Kidney glomerular epithelial cell (primary cell): ENCODE results near the gene MED9.

ENCODE experiments used
- DNase-seq: peaks from one replicate; lab custom pipeline; 2025; lab: John Stamatoyannopoulos, UW

MED9 gene

DNA sequence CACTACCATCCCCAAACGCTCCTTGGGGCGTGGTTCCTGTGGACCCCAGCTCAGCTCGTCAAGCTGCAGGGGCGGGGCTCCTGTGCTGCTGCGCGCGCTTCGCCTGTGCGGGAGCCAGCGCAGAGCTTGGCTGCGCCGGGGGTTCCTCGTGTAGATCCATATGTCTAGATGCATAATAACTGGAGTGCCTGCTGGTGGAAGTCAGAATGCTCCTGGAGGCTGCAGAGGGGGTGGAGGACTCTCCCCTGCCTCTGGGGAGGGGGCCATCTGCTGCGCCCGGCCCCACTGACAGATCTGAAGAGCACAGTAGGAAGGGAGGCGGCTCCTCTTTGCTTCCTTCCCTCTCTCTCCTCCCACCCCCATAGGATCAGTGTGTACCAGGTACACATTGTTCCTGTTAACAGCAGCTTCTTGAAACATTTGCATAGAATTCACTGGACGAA is 14.8 kb downstream of the MED9 start:
- DNase-seq = no peak

DNA sequence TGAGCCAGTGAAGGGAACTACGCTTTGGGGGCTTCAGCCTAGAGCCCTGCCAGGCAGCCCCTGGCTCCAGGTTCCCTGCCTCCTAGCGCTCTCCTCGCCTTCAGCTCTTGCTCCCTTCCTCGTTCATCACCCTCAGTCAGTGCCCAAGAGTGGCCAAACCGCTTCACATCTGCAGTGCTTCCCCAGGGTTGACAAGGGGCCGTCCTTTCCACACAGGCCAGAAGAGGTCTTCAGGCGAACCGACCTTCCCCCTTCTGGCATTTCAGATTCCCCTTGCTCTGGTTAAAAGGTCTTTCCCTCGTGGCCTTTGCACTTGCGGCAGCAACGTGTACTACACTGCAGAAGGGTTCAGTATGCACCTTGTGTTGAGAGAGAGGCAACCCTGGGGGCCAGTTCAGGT is 15.3 kb downstream of the MED9 start:
- DNase-seq = no peak

DNA sequence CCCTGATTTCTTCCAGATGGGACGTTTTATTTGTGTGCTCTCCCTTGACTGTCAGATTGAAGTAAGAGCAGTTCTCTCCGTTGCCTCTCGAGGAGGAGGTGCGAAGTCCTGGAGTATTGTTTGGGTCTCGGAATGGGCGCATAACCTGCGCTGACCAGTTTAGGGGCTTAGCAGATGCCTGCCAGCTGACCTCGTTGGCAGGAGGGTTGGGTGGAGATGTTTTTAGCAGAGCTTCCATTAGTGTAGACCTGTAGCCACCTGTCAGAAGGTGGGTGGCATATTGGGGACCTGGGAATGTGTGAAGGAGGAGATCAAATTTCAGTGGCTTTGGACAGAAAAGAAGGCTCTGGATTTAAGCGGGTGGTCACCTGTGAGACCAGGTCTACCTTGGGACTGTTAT is 15.8 kb downstream of the MED9 start:
- DNase-seq = no peak

GRCh38 chr17:17493249-17493985 is 16.6 kb downstream of the MED9 start:
- no peak for DNase-seq

DNA sequence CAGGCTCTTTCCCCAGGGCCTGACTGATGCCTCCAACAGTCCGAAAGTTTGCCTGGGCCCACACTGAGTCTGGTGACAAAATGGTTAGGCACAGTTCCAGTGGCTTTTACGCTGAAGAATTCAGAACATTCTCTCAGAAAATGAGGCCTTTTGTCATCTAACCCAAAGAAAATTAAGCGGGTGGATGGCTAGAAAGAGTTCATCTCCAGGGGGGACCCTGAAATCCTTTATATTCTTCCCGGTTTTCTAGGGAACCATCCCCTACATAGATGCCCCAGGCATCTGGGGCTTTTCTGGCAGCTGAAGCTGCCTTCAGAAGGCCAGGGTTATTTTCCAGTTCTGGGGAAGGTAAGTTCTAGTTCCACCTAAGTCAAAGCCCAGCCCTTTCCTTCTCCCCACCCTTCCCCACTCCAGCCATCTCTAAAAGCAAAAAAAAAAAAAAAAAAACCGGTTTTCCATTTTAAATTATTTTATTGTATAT is 17.2 kb downstream of the MED9 start:
- DNase-seq = no peak

- no peak for DNase-seq
Observed at GRCh38 chr17:17494499-17494869, 17.7 kb downstream of the MED9 start.

DNA sequence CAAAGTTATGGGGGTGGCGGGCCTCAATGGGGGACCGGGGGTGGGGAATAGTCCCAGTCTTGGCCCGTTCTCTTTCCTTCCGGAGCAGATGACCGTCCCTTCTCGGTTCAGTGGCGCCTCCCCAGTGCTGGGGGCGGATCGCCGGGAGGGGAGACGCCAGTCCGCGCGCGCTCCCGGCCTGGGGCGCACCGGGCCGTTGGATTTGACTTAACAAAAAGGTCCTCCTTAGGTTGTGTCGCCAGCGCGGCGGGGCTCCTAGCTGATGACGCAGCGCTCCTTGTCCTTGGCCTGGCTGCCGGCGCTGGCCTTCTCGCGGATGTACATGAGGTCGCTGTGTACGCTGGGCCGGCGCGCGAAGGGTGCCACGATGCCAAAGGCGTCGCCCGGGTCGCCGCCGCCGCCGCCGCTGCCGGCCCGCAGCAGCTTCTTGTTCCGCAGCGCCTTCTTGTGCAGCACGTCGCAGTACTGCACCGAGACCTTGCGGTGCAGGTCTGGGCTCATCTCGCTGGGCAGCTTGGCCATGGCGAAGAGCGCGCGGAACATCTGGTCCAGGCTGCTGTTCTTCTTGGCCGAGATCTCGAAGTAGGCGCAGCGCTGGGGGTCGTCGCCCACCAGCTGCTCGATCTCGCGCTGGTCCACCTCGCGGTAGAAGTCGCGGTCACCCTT is 18.2 kb downstream of the MED9 start:
- no peak for DNase-seq

DNA sequence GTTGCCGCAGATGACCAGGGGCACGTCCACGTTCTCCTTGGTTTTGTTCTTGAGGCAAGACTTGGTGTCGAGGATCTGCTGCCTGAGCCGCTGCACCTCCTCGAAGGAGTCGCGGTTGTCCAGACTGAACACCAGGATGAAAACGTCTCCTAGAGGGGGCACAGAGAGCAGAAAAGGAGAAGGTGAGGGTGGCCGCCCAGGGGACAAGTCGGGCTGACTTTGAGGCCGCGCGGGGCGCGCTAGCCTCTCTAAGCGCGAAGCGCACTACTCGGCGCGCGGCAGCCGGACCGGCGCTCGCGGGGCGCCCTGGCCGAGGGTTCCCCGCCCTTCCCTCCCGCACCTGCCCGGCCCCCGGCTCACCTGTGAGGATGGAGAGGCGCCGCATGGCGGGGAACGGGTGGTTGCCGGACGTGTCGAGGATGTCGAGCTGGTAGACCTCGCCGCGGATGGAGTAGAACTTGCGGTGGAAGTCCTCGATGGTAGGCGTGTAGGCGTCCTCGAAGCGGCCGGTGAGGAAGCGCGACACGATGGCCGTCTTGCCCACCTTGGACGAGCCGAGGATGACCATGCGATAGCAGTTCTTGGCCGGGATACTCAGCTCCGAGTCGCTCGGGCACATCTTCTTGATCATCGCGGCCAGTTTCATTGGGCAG is 18.9 kb downstream of the MED9 start:
- DNase-seq = no peak

DNA sequence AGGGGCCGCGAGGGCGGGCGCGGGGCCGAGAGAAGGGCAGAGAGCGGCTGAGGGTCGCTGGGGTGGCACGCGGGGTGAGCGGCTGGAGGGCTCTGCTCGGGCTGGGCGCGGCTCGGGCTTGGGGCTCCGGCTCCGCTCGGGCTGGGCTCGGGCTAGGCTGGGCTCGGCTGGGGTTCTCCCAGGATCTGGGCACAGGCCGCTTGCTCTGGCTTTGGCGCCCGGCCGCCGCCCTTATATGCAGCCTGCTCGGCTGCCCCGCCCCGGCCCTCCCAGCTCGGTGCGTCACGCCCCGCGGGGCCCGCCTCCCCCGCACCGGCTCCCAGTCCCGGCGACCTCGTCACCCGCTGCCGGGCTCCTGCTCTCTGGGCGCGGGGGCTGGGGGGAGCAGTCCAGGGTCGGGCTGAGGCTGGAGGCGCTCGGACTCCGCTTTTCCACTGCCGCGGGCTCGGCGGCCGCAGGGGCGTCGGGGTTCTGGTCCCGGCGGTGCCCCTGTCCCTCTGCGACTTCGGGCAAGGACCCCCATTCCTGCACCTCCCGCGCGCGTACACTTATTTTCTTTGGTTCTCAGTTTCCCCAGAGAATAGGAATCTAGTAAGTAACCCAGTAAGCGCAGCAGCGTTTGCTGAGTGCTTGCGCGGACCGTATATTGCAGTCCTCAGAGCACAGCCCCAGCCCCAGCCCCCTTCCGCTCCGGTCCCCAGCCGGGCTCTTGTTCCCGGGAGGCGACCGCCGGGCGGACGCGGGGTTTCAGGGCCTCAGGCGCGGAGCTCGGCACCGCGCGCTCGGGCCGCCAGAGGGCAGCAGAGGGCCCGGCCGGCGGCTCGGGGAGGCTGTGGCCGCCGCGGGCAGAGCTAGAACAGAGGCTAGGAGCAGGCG is 19.6 kb downstream of the MED9 start, which contains the start of gene RASD1:
TSS of gene RASD1 (minus strand) at position 207 of the 876 bp plus-strand sequence. CDS start 214 bp downstream, outside the sequence.
- DNase-seq = peak; percentile 60

DNA sequence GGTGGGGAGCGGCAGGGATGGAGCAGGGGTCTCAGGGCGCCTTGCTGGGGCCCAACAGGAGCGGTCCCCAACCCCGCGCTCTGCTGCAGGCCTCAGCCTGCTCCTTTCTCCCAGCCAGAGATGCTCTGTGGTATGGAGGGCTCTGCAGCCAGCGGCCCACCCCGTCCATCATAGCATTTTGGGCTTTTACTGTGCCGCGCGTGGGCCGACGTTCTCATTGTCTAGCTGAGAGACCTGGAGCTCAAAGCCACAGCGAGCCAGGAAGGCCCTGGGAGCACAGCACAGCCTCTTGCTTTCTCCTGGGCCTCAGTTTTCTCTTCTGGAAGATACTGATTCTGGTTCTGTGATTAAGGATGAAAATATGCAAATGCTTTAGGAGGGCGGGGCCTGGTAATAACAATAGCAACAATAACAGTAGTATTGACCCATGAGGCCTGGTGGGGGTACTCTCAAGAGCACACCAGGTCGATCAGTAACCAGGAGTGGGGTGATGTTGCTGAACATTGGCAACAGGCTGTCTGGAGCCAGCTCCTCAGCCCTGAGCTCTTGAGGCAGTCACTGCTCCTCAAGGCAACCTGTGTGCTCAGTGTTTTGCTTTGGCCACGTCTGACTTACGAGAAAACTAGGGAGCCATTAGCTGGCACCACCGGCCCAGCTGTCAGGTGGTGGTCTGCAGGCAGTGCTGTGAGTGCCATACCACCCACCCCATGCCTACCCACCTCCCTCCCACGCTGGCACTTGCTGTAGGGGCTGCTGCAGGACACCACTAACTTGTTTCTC is 20.5 kb downstream of the MED9 start:
- no peak for DNase-seq

- DNase-seq = no peak
Observed at GRCh38 chr17:17497845-17498520, 21.2 kb downstream of the MED9 start.

DNA sequence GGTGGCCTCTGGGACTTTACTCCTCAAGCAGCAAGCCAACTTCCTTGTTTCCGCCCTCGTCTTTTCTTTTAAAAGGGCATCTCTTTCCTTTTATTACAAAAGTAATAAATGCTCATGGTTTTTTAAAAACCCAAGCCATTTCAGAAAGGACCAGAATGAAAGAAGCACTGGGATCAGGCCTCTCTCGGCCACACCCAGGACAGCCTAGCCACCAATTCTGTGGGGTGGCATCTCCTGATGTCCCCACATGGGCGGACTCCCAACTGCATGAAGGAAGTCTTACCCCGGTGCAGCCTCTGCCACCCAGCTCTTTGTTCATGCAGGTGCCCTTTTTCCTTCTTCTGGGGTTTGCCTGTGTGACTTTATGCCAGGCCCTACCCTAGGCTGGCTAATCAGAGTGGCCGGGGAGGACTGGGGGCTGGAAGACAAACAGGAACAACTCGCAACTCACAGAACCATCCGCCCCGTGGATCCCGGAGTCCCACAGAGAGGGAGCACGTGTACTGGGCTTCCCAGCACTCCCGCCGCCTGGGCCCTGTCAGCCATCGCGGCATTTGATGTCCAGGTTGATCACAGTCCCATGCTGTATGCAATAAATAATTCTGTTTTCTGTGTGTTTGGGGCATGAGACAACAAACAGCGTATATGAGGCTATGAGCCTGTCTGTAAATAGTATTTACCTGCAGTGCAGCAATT is 22.0 kb downstream of the MED9 start:
- DNase-seq = no peak

DNA sequence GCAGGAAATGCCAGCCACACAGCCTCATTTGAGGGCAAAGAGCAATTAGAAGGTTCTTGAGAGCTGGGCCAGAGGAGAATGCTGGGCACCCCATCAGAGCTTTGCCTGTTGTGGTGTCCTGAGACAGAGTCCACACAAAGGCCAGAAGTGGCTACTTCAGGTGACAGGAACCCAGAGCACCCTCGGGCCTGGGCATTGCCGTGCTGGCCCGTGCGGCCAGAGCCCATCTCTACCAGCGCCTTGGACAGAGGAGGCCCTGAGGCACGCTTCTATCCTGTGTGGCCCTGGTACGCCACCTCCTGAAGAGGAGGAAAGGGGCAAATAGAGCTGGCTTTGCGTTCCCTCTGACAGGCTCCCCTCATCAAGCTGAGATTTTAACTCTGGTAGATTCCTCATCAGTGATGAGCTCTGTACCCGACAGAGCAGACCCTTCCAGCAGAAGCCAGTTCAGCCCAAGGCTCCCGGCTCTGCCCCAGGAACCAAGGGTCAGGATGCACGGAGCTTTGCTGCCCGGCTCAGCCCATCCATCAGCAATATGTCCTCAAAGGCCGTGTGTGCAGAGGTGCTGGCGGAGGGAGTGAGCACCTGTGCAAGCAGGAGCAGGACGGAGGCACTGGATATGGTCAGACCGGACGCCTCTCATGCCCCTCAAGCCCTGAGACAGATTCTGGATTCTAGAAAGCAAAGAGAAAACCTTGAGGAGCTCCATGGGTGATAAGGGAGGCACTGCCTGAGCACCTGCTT is 22.8 kb downstream of the MED9 start:
- no peak for DNase-seq

DNA sequence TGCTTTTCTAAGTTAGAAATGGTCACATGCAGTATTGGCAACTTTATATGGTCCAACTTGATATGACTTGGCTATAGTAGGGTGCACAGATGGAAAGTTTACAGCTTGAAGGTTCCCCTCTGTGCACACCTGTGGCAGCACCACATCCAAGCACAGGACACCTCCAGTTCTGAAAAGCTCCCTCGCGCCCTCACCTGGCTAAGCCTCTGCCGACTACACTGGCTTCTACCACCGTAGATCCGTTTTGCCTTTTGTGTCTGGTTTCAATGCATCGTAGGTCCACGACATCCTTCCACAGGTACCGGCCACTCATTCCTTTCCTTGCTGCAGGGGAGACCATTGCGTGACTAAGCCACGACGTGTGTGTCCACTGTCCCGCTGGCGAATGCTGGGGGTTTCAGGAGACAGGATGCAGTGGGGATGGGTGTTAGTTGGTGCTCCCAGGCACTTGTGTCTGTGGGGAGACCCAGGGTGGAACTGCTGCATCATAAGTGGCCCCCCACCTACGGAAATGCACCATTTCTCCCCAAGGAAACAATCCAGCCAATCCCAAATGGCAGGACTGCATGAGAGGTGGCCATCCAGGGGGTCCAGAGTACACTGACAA is 24.3 kb downstream of the MED9 start:
- DNase-seq = no peak

DNA sequence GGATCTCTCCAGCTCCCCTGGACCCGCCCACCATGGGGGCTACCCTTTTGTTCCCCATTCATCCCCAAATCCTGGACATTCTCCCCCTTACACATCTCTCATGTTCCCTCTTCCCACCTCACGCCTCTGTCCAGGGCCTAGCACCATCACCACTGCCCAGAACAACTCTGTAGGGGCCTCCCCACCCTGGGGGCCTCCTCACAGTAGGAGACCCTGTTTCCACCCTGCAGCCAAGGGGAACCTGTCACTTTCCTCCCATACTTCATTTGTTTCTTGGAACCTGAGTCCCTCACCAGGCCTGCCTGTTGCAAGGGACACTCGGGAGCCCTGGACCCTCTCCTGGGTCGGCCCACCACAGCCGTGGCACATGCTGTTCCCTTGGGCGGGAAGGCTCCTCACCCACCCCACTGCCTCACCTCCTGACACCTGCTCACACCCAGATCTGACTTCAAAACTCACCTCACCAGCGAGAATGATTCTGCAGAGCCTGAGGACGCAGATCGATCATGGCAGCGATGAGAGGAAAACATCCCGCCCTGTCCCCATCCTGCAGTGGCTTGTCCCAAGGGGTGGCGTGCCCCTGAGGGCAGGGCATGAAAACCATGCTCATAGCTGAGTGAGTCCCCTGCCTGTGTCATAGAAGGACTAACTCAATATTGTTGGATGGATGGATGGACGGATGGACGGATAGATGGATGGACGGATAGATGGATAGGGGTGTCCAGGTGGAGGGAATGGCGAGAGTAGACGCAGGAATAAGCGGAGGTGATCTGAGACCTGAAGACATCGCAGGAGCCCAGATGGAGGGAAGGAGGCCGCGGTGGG is 26.2 kb downstream of the MED9 start:
- DNase-seq = no peak

DNA sequence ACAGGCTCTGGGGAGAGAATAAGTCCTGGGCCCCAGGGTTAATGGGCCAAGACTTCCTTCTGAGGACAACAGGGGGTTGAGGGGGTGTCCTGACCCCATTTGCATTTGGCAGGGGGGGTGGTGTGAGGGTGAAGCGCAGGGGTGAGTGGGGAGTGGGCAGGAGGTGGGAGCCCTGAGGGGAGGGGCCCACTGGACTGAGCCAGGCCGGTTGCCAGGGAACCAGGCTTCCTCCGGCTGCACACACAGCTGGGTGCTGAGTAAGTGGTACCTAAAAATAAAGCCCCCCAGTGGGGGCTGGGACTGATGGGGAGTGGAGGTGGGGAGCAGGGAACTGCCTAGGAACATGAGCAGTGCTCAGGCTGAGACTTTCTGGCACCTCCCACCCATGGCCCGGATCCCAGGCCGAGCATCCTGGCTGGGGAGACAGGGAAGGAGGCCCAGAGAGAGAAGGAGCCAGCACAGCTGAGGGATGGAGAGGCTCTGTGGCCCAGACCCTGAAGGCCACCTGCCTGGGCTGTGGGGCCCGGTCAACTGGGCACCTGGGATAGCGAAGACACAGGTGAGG is 26.8 kb downstream of the MED9 start:
- DNase-seq = no peak

DNA sequence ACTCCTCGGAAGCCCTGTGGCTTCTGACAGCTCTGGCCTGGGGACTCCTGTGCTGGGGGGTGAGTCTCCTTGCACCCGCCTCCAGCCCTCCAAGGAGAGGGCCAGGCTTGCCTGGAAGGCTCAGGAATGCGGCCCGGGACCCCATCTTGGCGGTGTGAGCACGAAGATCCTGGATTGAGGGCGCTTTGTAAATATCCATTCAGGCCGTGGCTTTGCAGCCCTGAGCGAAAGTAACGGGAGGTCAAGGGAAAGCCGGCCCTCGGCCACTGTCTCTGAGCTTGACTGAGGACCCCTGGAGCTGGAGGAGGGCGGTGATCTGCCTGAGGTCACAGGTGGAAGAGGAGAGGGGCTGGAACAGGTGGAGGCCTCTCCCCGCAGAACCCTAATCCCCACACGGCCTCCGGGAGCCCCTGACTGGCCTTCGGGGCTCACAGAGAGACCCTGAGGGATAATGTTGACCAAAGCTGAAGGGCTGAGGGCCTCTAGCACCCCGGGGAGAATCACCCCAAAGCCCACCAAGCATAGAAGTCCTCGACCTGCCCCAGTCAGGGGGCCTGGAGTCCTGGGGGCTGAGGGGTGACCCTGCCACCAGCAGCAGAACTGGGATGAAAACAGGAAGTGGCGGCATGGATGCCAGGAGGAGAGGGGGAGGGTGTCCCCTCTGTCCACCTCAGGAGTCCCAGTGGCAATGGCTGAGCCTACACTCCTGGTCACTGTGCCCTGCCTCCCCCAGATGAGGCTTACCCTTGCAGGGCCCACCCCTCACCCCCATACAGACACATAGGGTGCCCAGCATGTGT is 27.7 kb downstream of the MED9 start:
- no peak for DNase-seq
